Measurements from ENCODE around the gene CHCHD4.
"Not testable (repeated sequence)": the region's sequence is repeated elsewhere in the genome, so short reads cannot be mapped to it uniquely, and the experiment has no call there.

Gene CHCHD4

DNA sequence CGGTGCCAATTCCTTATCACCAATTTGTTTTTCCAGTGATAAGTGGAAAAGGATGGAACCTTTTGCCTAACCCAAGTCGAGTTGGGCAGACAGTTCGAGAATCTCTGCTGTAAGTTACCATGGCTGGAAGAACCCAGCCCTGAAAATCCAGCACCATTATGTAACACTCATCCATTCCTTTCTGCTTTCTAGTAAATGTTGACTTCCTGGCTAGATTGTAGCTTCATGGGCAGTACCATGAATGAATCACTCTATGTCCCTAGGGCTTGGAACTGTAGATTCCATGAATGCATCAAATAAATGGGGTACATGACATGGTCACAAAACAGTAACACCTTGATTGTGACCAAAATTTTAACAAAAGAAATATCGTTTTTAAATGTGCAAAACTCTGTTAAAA is 14.0 kb downstream of the CHCHD4 start:
- no peak for DNase-seq
- TF ChIP-seq GATA1 (IDR thresholded peaks at IDR 0.05; ENCODE audit: low read depth, low read length): no peak
- TF ChIP-seq POLR2A (IDR thresholded peaks at IDR 0.05; ENCODE audit: low read length): no peak

DNA sequence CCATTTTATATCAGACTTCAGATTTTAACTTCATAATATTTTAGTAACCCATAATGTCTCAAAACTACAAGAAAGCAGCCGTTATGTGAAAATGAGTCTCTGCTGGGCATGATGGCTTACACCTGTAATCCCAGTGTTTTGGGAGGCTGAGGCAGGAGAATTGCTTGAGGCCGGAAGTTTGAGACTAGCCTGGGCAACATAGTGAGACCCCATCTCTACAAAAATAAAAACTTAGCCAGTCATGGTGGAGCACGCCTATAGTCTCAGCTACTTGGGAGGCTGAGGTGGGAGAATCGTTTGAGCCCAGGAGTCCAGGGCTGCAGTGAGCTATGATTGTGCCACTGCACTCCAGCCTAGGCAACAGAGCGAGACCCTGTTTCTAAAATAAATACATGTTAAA is 14.8 kb downstream of the CHCHD4 start:
- DNase-seq: not testable (repeated sequence)

DNA sequence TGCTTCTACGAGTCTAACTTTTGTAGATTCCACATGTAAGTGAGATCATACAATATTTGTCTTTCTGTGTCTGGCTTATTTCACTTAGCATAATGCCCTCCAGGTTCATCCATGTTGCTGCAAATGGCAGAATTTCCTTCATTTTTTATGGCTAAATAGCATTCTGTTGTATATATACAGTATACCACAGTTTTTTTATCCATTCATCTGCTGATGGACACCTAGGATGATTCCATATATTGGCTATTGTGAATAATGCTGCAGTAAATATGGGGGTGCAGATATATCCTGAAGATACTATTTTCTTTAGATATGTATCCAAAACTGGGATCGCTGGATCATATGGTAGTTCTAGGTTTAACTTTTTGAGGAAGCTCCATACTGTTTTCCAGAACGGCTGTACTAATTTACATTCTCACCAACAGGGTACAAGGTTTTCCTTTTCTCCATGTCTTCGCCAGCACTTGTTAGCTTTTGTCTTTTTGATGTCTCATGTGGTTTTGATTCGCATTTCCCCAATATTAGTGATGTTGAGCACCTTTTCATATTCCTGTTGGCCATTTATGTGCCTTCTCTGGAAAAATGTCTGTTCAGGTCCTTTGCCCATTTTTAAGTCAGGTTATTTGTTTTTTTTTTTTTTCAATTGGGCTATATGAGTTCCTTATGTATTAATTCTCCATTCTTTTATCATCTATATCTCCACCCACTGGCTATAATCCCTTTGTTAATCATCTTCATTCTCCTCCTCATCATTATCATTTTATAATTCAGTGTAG is 26.9 kb downstream of the CHCHD4 start:
- no peak for TF ChIP-seq POLR2A (IDR thresholded peaks at IDR 0.05; ENCODE audit: low read length)
- TF ChIP-seq GATA1 (IDR thresholded peaks at IDR 0.05; ENCODE audit: low read depth, low read length): no peak
- no peak for DNase-seq

DNA sequence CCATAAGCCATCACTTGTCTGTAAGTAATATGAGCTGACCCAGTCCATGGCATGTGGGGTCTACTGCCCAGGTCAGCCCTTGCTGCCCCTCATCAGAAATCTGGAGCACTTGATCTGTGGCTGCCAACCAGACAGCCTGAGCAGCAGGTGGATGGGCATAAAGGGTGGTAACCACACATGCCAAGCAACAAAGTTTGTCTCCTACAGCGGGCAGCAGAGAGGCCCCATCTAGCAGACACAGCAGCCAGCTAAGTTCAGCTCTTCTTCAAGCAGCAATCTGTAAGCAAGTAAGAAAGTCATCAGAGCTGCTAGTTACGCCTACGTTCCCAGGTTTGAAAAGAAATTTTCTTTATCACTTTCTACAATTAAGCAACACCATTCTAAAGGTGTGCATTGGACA is 27.9 kb downstream of the CHCHD4 start:
- TF ChIP-seq POLR2A (IDR thresholded peaks at IDR 0.05; ENCODE audit: low read length) (no peak), GATA1 (IDR thresholded peaks at IDR 0.05; ENCODE audit: low read depth, low read length) (no peak)
- DNase-seq: no peak

DNA sequence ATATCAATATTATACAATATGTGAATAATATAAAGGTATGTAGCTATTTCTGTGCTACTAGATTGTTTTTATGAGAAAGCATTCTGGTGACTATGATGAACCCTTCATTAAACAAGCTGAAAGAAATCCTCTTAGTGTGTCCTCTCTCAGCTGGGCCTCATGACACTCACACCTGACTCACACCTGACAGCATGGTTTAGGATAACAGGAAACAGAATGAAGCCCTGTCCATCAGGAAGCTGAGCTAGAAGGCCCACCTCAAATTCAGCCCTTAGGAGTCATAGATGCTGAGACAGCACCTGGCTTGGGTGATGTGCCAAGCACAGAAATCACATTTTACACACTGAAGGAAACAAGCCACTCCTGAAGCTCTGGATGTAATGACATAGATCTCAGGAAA is 30.8 kb downstream of the CHCHD4 start:
- no peak for TF ChIP-seq GATA1 (IDR thresholded peaks at IDR 0.05; ENCODE audit: low read depth, low read length)
- TF ChIP-seq POLR2A (IDR thresholded peaks at IDR 0.05; ENCODE audit: low read length): no peak
- DNase-seq: no peak

DNA sequence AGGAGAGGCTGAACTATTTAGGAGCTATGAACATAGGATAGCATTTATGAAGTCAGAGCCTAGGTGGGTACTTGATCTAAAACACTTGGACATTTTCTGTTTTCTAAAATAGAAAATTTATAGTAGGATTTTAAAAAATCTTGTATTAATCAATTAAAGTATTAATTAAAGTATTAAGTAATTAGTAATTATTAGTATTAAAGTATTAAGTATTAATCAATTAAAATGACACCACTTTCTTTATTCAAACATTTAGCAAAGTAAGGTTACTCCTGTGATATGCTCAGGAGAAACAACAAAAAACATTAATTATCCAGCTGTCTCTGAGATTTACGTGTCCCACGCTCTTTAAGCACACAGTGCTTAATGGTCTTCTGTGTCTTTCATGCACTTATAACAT is 32.2 kb downstream of the CHCHD4 start:
- no peak for DNase-seq
- TF ChIP-seq GATA1 (IDR thresholded peaks at IDR 0.05; ENCODE audit: low read depth, low read length) (no peak), POLR2A (IDR thresholded peaks at IDR 0.05; ENCODE audit: low read length) (no peak)

DNA sequence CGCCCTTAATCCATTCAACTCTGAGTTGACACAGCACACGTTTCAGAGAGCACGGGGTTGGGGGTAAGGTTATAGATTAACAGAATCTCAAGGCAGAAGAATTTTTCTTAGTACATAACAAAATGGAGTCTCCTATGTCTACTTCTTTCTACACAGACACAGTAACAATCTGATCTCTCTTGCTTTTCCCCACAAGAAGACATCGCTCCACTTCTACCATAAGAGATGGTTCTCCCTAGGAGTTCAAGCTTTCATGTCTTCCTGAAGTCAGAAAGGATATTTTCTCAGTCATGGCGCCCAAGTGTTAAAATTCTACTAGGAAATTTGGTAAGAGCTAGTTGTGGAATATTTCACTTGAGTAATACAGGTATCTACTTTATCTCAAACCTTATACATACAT is 32.7 kb downstream of the CHCHD4 start:
- not testable (repeated sequence) for DNase-seq

DNA sequence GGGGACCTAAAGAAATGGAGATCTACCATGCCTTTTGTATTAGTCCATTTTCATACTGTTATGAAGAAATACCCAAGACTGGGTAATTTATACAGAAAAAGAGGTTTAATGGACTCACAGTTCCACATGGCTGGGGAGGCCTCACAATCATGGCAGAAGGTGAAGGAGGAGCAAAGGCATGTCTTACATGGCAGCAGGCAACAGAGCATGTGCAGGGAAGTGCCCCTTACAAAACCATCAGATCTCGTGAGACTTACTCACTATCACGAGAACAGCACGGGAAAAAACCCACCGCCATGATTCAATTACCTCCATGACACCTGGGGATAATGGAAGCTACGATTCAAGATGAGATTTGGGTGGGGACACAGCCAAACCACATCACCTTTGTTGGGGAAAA is 37.2 kb downstream of the CHCHD4 start:
- not testable (repeated sequence) for DNase-seq

DNA sequence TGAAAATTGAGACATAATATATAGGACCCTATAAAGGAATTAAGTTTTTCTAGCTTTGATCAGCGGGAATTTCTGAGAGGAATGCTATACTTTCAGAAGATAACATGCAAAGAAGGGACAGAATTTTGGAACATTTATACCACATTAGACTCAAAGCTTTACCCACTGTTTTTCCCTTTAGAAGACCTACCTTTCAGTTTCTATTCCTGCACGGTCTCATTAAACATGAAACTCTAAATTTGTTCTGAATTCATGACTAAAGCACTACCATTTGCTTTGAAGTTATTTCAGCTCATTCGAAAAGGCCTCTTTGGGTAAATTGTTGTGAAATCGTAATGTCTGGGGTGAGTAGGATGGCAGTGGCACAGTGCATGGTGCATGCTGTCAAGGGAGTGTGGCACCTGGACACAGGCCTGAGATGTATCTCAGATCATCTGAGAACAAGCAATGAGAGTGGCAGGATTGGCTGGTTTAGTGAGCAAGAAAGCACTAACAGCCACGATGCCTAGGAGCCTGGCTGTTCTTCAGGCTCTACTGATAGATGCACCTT is 42.5 kb downstream of the CHCHD4 start:
- no peak for DNase-seq
- no peak for TF ChIP-seq POLR2A (IDR thresholded peaks at IDR 0.05; ENCODE audit: low read length)

DNA sequence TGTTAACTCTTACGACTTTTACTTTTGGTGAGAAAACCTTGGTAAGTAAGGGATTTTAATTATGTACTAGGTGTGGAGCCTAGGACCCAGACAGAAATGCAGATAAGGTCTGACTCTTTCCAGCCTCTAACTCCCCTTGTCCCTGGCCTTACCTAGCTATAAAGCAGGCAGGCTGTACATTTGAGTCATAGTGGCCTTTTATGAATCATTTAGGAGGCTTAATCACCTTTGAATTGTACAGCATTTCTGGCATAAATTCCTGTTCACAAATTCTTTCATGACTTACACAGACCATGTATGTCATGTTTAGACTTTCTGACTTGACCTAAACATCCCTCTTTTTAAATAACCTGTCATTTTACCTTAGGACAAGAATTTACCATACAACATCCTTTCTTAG is 47.4 kb downstream of the CHCHD4 start:
- TF ChIP-seq GATA1 (IDR thresholded peaks at IDR 0.05; ENCODE audit: low read depth, low read length) (no peak), POLR2A (IDR thresholded peaks at IDR 0.05; ENCODE audit: low read length) (no peak)
- DNase-seq: no peak

DNA sequence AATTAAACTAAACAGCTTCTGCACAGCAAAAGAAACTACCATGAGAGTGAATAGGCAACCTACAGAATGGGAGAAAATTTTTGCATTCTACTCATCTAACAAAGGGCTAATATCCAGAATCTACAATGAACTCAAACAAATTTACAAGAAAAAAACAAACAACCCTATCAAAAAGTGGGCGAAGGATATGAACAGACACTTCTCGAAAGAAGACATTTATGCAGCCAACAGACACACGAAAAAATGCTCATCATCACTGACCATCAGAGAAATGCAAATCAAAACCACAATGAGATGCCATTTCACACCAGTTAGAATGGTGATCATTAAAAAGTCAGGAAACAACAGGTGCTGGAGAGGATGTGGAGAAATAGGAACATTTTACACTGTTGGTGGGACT is 49.4 kb downstream of the CHCHD4 start:
- not testable (repeated sequence) for DNase-seq

DNA sequence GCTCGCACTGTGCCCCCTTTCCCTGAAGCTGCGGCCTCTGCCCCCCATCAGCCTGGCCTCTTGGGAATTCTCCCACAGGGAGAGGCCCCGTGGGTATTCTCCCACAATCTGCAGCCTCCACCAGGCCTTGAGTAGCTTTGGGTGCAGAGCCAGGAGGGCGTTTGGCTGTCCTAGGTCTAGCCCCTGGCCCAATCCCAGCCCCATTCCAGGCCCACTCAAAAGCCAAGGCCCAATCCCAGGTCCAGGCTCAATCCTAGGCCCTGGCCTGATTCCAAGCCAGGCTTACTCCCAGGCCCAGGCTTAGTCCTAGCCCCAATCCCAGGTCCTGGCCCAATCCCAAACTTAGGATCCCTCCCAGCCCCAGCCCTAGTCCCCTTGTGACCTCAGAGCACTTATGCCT is 59.8 kb downstream of the CHCHD4 start:
- DNase-seq: no peak
- TF ChIP-seq POLR2A (IDR thresholded peaks at IDR 0.05; ENCODE audit: low read length): no peak
- TF ChIP-seq GATA1 (IDR thresholded peaks at IDR 0.05; ENCODE audit: low read depth, low read length): no peak

DNA sequence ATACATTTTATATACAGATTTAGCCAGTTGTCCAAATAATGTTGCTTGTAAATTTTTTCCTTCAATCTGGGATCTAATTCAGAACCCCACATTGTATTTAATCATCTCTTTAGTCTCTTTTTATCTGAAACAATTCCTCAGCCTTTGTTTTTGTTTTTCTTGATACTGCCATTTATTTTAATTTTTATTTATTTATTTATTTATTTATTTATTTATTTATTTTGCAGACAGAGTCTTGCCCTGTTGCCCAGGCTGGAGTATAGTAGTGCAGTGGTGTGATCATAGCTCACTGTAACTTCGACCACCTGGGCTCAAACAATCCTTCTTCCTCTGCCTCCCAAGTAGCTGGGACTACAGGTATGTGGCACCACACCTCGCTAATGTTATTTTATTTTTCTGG is 61.5 kb downstream of the CHCHD4 start:
- no peak for TF ChIP-seq GATA1 (IDR thresholded peaks at IDR 0.05; ENCODE audit: low read depth, low read length)

More for the DNA sequence above, 61.5 kb downstream of the CHCHD4 start:
- DNase-seq: no peak
